Kidney (tissue), 22 donors: ENCODE measurements around the gene VCX3A. TPM values are rescaled to one million over a fixed set of nuclear protein-coding genes. Genes with fewer than 3 reads are reported as not detected.
A peak's percentile ranks its signal among the peaks of the same experiment; 100 is the strongest.
"Not testable (repeated sequence)": the region's sequence is repeated elsewhere in the genome, so short reads cannot be mapped to it uniquely, and the experiment has no call there.

Experiments used
- DNase-seq, 5 donors: peaks; one replicate each; pipeline ENCODE4 v3.0.0-alpha.2; 2013 to 2020
- FAIRE-seq: peaks from 2 replicates; lab custom pipeline; 2012; peaks lifted over from hg19 to GRCh38; lab: Jason Lieb, UNC
- H3K27ac ChIP-seq, 2 donors: one replicate each; pipeline ENCODE4 v1.7.0; 2013; ENCODE audit warnings: low read depth in 2 of 2, low read length in 2 of 2, inconsistent platforms in 1 of 2
- H3K27me3 ChIP-seq: one replicate; pipeline ENCODE4 v1.7.1; 2013; ENCODE audit warnings: low read length, inconsistent platforms; ENCODE audit not compliant: control insufficient read depth, insufficient read depth
- H3K36me3 ChIP-seq, 3 donors: one replicate each; pipeline versions ENCODE4 v1.7.0 to v1.7.1; 2013; ENCODE audit warnings: low read length in 3 of 3, control low read depth in 1 of 3, inconsistent platforms in 1 of 3; ENCODE audit not compliant: insufficient read depth in 3 of 3, control insufficient read depth in 2 of 3
- H3K4me1 ChIP-seq, 3 donors: one replicate each; pipeline versions ENCODE4 v1.7.0 to v1.7.1; 2013; ENCODE audit warnings: low read length in 3 of 3, inconsistent platforms in 1 of 3, low read depth in 1 of 3; ENCODE audit not compliant: control insufficient read depth in 2 of 3, insufficient read depth in 2 of 3
- H3K4me3 ChIP-seq, 3 donors: one replicate each; pipeline versions ENCODE4 v1.7.0 to v1.8.1; 2013; ENCODE audit warnings: low read length in 3 of 3, control low read depth in 1 of 3, inconsistent platforms in 1 of 3
- H3K9ac ChIP-seq, 3 donors: one replicate each; pipeline versions ENCODE4 v1.7.0 to v1.7.1; 2013; ENCODE audit warnings: low read length in 3 of 3, control low read depth in 1 of 3, inconsistent platforms in 1 of 3
- H3K9me3 ChIP-seq, 3 donors: one replicate each; pipeline versions ENCODE4 v1.7.0 to v1.7.1; 2013; ENCODE audit warnings: low read length in 3 of 3, control low read depth in 1 of 3, inconsistent platforms in 1 of 3; ENCODE audit not compliant: control insufficient read depth in 2 of 3, insufficient read depth in 1 of 3
- intact Hi-C: fragments of 100-400 bp; cut with DNase I; formaldehyde crosslinking; loops from one replicate; pipeline ENCODE4 v1.11.1; 2022
- long read RNA-seq, 10 donors: library from polyadenylated mRNA in 1 of 10; unstranded in 1 of 10; transcript quantifications; one replicate each; pipeline ENCODE4 v2.0.0 and lab custom pipeline, GENCODE V29; 2021 to 2026
- polyA plus RNA-seq: library from polyadenylated mRNA; stranded (reverse); fragments of 350-450 nt; fragmentation: Illumina TruSeq; extraction: RNeasy Lipid Tissue Mini Kit (QIAGEN cat#74804); gene quantifications from one replicate; pipeline ENCODE4 v1.2.3, GENCODE V29; 2014; ENCODE audit warnings: low read depth, low replicate concordance; ENCODE audit not compliant: insufficient read depth
- total RNA-seq: library from RNA; stranded (reverse); fragmentation: NEBNext Ultra II Directional; extraction: Animal tissue kit (Norgen Biotek cat#: 25700); gene quantifications from one replicate; pipeline ENCODE4 v1.2.1, GENCODE V29; 2021
- TF ChIP-seq, protein P1 (sequence below): IDR thresholded peaks from 3 replicates; pipeline ENCODE4 v1.5.1; 2012; ENCODE audit warnings: mild to moderate bottlenecking, moderate library complexity, borderline replicate concordance; ENCODE audit not compliant: insufficient read depth; ENCODE audit errors: extremely low read depth
- donor health status: control.
- donor health status: control.
- donor health status: control.
- donor health status: control.
- donor health status: control.
- donor health status: DM: yes; HTN: yes; CAD: no.
- donor health status: Normal renal cell carcinoma (clear cell type).

Gene VCX3A
- total RNA-seq (not detected), polyA plus RNA-seq (not detected)
- long read RNA-seq, donor 1: 0 reads
- long read RNA-seq, donor 2: 0 reads
- long read RNA-seq, donor 3: 0 reads
- long read RNA-seq, donor 4: 0 reads
- long read RNA-seq, donor 5: 0 reads
- long read RNA-seq, donor 6: 0 reads
- long read RNA-seq, donor 7: 0 reads
- long read RNA-seq, donor 8: 0 reads
- long read RNA-seq, donor 9: 0 reads
- long read RNA-seq, donor 10: 0 reads

GRCh38 chrX:6535018-6535417 is at the start of gene VCX3A:
Gene VCX3A (minus strand): TSS chrX:6535118. CDS start chrX:6534497, 621 bp downstream.
- H3K27me3 ChIP-seq, H3K9ac ChIP-seq, H3K27ac ChIP-seq, H3K4me1 ChIP-seq, H3K9me3 ChIP-seq, DNase-seq, FAIRE-seq, H3K36me3 ChIP-seq, H3K4me3 ChIP-seq, intact Hi-C loops: not testable (repeated sequence)

- Histone ChIP-seq H3K27me3 (no peaks in the 10 kb centered on the region), H3K36me3 (no peaks in the 10 kb centered on the region), H3K9ac (no peak overlapping the region), H3K4me3 (no peak overlapping the region), H3K4me1 (no peaks in the 10 kb centered on the region), H3K27ac (no peak overlapping the region), H3K9me3 (no peaks in the 10 kb centered on the region)
- DNase-seq: no peak
- intact Hi-C loops: no loop called here
- FAIRE-seq: no peak
- TF ChIP-seq, protein P1, sequence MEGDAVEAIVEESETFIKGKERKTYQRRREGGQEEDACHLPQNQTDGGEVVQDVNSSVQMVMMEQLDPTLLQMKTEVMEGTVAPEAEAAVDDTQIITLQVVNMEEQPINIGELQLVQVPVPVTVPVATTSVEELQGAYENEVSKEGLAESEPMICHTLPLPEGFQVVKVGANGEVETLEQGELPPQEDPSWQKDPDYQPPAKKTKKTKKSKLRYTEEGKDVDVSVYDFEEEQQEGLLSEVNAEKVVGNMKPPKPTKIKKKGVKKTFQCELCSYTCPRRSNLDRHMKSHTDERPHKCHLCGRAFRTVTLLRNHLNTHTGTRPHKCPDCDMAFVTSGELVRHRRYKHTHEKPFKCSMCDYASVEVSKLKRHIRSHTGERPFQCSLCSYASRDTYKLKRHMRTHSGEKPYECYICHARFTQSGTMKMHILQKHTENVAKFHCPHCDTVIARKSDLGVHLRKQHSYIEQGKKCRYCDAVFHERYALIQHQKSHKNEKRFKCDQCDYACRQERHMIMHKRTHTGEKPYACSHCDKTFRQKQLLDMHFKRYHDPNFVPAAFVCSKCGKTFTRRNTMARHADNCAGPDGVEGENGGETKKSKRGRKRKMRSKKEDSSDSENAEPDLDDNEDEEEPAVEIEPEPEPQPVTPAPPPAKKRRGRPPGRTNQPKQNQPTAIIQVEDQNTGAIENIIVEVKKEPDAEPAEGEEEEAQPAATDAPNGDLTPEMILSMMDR: no peak
These were observed 39.8 kb upstream of the VCX3A start for GRCh38 chrX:6574762-6575161.

GRCh38 chrX:6568031-6568430 is 33.1 kb upstream of the VCX3A start:
- FAIRE-seq (no peak), DNase-seq (peak in 1 of 5 donors; percentile 0)
- no peaks in the 10 kb centered on the region for H3K9me3 ChIP-seq
- H3K27me3 ChIP-seq: no peaks in the 10 kb centered on the region
- no peaks in the 10 kb centered on the region for H3K4me1 ChIP-seq
- no peak overlapping the region for H3K27ac ChIP-seq
- no peak overlapping the region for H3K4me3 ChIP-seq
- TF ChIP-seq, protein P1: no peak
- H3K9ac ChIP-seq: no peak overlapping the region
- no peaks in the 10 kb centered on the region for H3K36me3 ChIP-seq
- intact Hi-C loops: no loop called here

GRCh38 chrX:6558979-6559378 is 24.1 kb upstream of the VCX3A start:
- H3K4me3 ChIP-seq: no peak overlapping the region
- no peaks in the 10 kb centered on the region for H3K36me3 ChIP-seq
- H3K4me1 ChIP-seq: no peaks in the 10 kb centered on the region
- no peak overlapping the region for H3K9ac ChIP-seq
- TF ChIP-seq, protein P1: no peak
- H3K27me3 ChIP-seq: no peaks in the 10 kb centered on the region
- intact Hi-C loops: no loop called here
- peaks cover 0 to 7% (median 0%) of the 10 kb centered on the region in 3 donors for H3K9me3 ChIP-seq
- FAIRE-seq (no peak), DNase-seq (no peak)
- H3K27ac ChIP-seq: no peak overlapping the region
